ENCODE results near the gene HOXD4. TPM values are rescaled to one million over a fixed set of nuclear protein-coding genes. Genes with fewer than 3 reads are reported as not detected.

The HOXD4 gene
- total RNA-seq, 4 donors from 2014 or later, result 2.2 to 25.5 (median 15.3) TPM

GRCh38 chr2:176181551-176181950, 30.2 kb downstream of the HOXD4 start:
- in situ Hi-C loops (cut with MboI; ENCODE audit: low pct_ligation_motif_present in 1 of 4, low pct_unique_long_range_greater_than_20kb in 1 of 4, low sequenced_read_pairs in 3 of 4) (no loop called here), intact Hi-C loops (cut with DNase I; ENCODE audit: low total_unique reads) (no loop called here)
- no peak for TF ChIP-seq POLR2AphosphoS5 (IDR thresholded peaks at IDR 0.05)
- TF ChIP-seq EP300 (IDR thresholded peaks at IDR 0.05; ENCODE audit: low read depth), result no peak
- TF ChIP-seq CTCF (IDR thresholded peaks at IDR 0.05), result no peak
- no peak for TF ChIP-seq POLR2A (IDR thresholded peaks at IDR 0.05)
- no peak for DNase-seq
- Histone ChIP-seq H3K4me3 (no peak overlapping the region), H3K9me3 (no peaks in the 10 kb centered on the region), H3K27ac (no peak overlapping the region), H3K36me3 (no peaks in the 10 kb centered on the region), H3K4me1 (peaks cover 0 to 19% (median 15%) of the 10 kb centered on the region in 4 donors), H3K27me3 (peaks cover 34% of the 10 kb centered on the region)
- 61 to 78% methylated on average over 2 to 3 of the region's 3 CpGs for WGBS, 2 donors (ENCODE audit: low coverage in 1 of 2)

GRCh38 chr2:176182671-176183070, 31.3 kb downstream of the HOXD4 start:
- 44 to 88% methylated on average over 1 to 3 of the region's 3 CpGs for WGBS, 2 donors (ENCODE audit: low coverage in 1 of 2)
- in situ Hi-C loops (cut with MboI; ENCODE audit: low pct_ligation_motif_present in 1 of 4, low pct_unique_long_range_greater_than_20kb in 1 of 4, low sequenced_read_pairs in 3 of 4), result no loop called here
- H3K36me3 ChIP-seq, result no peaks in the 10 kb centered on the region

DNA sequence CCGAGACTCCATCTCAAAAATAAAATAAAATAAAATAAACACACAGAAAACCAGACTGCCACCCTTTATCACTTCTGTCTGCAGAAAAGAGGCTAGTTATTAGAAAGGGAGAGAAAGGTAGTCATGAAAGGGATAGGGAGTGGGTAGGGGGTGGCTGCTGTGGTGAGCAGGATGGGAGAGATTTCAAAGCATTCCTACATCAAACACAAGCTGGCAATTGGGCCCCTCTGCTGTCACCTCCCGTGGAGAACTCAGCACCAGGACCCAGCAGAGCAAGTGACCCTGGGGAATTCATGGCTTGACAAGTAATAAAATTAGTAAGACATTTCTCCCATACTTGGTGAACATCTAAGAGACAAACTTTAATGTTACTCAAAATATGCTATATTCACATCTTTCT, 33.4 kb downstream of the HOXD4 start:
- 83 to 84% methylated on average over 2 of the region's 2 CpGs for WGBS, 2 donors (ENCODE audit: low coverage in 1 of 2)
- Histone ChIP-seq H3K36me3 (no peaks in the 10 kb centered on the region), H3K4me3 (no peak overlapping the region), H3K27ac (no peak overlapping the region), H3K4me1 (peaks cover 0 to 35% (median 17%) of the 10 kb centered on the region in 4 donors), H3K9me3 (no peaks in the 10 kb centered on the region), H3K27me3 (peaks cover 37% of the 10 kb centered on the region)
- no peak for TF ChIP-seq POLR2A (IDR thresholded peaks at IDR 0.05)
- no peak for TF ChIP-seq EP300 (IDR thresholded peaks at IDR 0.05; ENCODE audit: low read depth)
- TF ChIP-seq CTCF (IDR thresholded peaks at IDR 0.05), result no peak
- TF ChIP-seq POLR2AphosphoS5 (IDR thresholded peaks at IDR 0.05), result no peak
- in situ Hi-C loops (cut with MboI; ENCODE audit: low pct_ligation_motif_present in 1 of 4, low pct_unique_long_range_greater_than_20kb in 1 of 4, low sequenced_read_pairs in 3 of 4) (no loop called here), intact Hi-C loops (cut with DNase I; ENCODE audit: low total_unique reads) (no loop called here)
- DNase-seq, result no peak

More at GRCh38 chr2:176182671-176183070, 31.3 kb downstream of the HOXD4 start:
- H3K4me1 ChIP-seq, result peaks cover 0 to 30% (median 14%) of the 10 kb centered on the region in 4 donors
- intact Hi-C loops (cut with DNase I; ENCODE audit: low total_unique reads), result no loop called here
- H3K9me3 ChIP-seq, result no peaks in the 10 kb centered on the region
- H3K27ac ChIP-seq, result no peak overlapping the region
- H3K4me3 ChIP-seq, result no peak overlapping the region
- TF ChIP-seq POLR2A (IDR thresholded peaks at IDR 0.05) (no peak), EP300 (IDR thresholded peaks at IDR 0.05; ENCODE audit: low read depth) (no peak)
- H3K27me3 ChIP-seq, result peaks cover 29% of the 10 kb centered on the region
- DNase-seq, result no peak

GRCh38 chr2:176186024-176186423, 34.7 kb downstream of the HOXD4 start:
- H3K4me3 ChIP-seq, result no peak overlapping the region
- no peaks in the 10 kb centered on the region for H3K9me3 ChIP-seq
- H3K27me3 ChIP-seq, result peaks cover 44% of the 10 kb centered on the region
- in situ Hi-C loops (cut with MboI; ENCODE audit: low pct_ligation_motif_present in 1 of 4, low pct_unique_long_range_greater_than_20kb in 1 of 4, low sequenced_read_pairs in 3 of 4) (no loop called here), intact Hi-C loops (cut with DNase I; ENCODE audit: low total_unique reads) (no loop called here)
- TF ChIP-seq EP300 (IDR thresholded peaks at IDR 0.05; ENCODE audit: low read depth), result no peak
- no peak for TF ChIP-seq CTCF (IDR thresholded peaks at IDR 0.05)
- no peak for DNase-seq
- 100% methylated on average over 1 to 2 of the region's 2 CpGs for WGBS, 2 donors (ENCODE audit: low coverage in 1 of 2)
- no peak overlapping the region for H3K27ac ChIP-seq
- H3K36me3 ChIP-seq, result no peaks in the 10 kb centered on the region
- H3K4me1 ChIP-seq, result peaks cover 0 to 48% (median 21%) of the 10 kb centered on the region in 4 donors

Data from transverse colon (tissue), 4 donors.